IPS-18c (cell line): ENCODE measurements around the gene DSTN.

Experiments
- H3K4me3 ChIP-seq: 2 replicates; pipeline ENCODE4 v1.7.0; 2013; ENCODE audit warnings: low read depth, mild to moderate bottlenecking, low read length, moderate library complexity; ENCODE audit not compliant: insufficient read depth
- H3K9me3 ChIP-seq: one replicate; pipeline ENCODE4 v1.6.1; 2013; ENCODE audit warnings: mild to moderate bottlenecking, low read length, moderate library complexity; ENCODE audit not compliant: control insufficient read depth, insufficient read depth

The DSTN gene

DNA sequence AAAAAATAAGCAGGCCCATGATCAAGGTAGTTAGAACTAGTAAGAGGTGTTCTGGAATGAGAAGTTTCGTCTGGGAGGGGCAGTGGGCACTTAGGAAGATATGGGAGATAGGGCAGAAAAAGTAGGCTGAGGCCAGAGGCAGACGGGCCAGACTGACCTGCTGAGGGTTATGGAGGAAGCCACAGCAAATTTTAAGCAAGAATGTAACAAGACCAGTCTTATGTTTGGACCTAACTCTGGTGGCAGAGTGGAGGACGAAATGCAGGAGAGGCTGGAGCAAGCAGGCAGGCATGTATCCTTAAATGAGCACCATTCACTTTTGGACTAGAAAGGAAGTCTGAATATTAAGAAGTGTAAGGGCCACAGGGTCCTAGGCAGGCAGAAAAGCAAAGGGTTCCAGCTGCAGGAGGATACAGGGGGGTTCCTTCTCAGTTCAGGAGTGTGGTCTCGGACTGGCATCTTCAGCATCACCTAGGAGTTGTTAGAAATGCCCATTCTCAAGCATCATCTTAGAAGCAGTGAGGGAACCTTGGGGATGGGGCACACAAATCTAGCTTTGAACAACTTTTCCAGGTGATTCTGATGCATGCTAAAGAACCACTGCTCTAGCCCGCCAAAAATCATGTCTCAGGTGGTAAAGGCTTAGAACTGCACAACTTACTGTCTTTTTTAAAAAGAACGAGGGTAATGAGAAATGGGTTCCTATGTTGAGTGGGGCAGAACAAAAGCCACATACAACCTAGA is 1.7 kb upstream of the DSTN start:
- no peaks in the 10 kb centered on the region for H3K9me3 ChIP-seq
- H3K4me3 ChIP-seq, result peak overlapping the region; percentile 69; the same call in 1 of the 2 replicates

DNA sequence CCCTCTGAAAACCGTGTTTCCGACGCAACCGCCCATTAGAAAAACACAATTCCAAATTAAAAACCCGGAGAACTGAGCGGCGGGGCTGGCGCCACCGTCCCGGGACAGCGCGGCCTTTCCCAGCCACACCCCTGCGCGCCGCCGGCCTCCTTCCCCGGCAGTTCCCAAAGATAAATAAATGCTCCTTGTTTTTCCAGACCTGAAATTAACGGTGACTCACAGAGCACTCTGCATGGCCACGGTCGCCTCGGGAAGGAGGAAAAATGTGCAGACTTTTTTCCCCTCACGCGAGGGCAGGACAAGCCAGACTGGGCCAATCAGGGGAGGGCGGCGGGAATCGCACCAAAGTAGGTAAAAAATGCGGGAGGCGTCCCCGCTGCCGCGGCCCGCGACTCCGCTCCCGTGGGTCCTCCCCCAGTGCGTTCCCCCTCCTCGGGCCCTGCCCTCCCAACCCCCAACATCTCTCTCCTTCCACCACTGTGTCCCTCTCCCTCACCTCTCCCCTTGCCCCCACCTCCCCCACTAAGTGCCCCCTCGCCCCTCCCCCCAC is 828 bp upstream of the DSTN start:
- Histone ChIP-seq H3K9me3 (no peaks in the 10 kb centered on the region), H3K4me3 (peak overlapping the region; percentile 69)

DNA sequence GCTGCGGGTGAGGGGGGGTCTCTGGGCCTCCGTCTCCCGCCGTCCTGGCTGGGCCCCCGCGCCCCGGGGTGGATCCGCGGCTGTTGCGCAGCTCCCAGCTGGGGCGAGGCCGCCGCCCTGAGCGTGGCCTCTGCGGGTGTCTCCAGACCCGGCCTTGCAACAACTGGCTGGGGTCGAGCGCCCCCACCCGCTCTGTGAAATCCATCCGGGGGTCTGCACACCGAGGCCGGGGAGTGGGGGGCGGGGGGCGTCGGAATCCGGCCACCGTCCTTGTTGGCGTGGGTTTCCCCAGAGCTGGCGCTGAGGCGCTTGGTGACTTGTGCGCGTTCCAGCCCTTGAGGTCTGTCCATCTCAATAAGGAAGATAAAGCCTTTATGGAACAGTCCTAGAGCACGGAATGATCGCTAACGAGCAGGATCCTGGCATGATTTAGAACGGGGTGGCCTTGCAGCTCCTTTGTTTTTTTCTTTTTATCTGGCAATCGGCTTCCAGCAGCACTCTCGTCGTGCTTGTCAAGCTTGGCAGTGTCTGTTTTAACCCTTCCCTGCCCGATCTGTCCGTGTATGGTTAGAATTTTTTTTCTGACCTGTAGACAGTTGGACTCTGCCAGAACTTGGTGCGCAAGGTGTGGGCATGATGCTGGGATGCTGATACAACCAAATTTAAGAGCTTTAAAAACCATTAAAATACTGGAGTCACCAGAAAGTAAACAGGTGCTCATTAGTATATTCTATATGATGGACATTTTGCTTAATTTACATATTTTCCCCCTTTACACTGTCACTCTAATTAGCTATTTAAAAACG is 675 bp downstream of the DSTN start:
- Histone ChIP-seq H3K4me3 (peak overlapping the region; percentile 94), H3K9me3 (no peaks in the 10 kb centered on the region)

GRCh38 chr20:17571153-17571527 is 1.3 kb downstream of the DSTN start:
- Histone ChIP-seq H3K9me3 (no peaks in the 10 kb centered on the region), H3K4me3 (peak overlapping the region; percentile 94)

- H3K9me3 ChIP-seq, result no peaks in the 10 kb centered on the region
- no peak overlapping the region; the same call in 1 of the 2 replicates for H3K4me3 ChIP-seq
Observed at GRCh38 chr20:17572034-17572638, 2.3 kb downstream of the DSTN start.

DNA sequence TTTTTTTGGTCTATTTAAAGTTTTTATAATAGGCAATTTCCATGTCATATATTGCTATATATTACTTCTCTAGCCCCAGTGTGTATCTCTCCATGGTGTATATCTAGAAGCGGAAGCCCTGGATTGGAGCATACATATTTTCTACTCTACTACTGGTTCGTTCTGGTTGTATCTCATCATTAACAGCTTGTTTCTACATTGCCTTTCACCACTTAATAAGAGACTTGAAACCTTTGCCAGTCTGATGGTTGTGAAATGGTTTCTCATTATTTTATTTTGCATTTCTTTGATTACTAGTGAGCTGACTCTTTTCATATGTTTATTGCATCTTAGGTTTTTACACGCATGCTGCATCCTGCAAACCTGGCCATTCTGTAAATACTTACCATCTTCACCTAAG is 3.6 kb downstream of the DSTN start:
- no peak overlapping the region for H3K4me3 ChIP-seq

DNA sequence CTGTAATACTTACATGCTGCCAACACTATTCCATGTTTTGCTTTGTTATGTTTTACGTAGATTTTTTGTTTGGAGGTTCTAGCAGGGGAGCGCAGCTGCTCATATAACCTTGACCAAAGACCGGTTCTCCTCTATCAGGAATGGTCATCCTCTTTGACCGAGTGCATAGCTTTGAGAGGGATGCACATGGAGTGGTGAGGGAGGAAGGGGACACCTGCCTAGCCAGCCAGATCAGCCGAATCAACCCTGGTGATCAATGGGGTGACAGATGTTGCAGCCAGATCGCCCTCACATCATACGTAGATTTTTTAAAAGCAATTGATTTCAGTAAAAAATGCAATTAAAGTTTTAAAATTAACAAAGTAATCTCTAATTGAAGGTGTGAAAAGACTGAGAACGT is 6.3 kb downstream of the DSTN start:
- Histone ChIP-seq H3K4me3 (no peak overlapping the region), H3K9me3 (no peaks in the 10 kb centered on the region)

More for the DNA sequence above, 3.6 kb downstream of the DSTN start:
- no peaks in the 10 kb centered on the region for H3K9me3 ChIP-seq

GRCh38 chr20:17579369-17580039 is 9.6 kb downstream of the DSTN start:
- Histone ChIP-seq H3K4me3 (no peak overlapping the region), H3K9me3 (no peaks in the 10 kb centered on the region)

DNA sequence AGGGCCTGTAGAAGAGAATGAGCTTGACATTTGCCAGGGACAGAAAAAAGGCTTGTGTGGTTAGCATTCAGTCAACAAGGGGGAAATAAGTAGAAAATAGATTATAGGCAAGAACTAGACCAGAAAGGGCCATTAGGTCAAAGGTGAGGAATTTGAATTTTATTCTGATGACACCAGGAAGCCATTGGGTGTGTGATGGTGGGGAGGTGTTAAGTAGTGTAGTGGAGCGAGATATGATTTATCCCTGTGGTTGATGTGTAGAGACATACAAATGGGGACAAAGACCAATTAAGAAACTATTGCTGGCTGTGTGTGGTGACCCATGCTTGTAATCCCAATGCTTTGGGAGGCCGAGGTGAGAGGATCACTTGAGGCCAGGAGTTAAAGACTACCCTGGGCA is 11.0 kb downstream of the DSTN start:
- no peaks in the 10 kb centered on the region for H3K9me3 ChIP-seq
- no peak overlapping the region for H3K4me3 ChIP-seq

DNA sequence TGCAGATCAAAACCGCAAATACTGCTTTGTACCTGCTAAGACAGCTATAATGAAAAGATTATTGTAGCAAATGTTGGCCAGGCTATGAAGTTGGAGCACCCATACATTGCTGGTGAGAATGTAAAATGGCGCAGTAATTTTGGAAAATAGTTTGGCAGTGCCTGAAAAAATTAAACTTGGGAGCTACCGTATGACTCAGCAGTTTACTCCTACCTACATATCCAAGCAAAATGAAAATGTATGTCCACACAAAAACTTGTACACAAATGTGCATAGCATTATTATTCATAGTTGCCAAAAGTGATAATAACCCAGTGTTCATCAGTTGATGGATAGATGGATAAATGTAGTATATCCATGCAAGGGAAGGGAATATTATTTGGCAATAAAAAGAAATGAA is 13.3 kb downstream of the DSTN start:
- H3K9me3 ChIP-seq, result no peaks in the 10 kb centered on the region

DNA sequence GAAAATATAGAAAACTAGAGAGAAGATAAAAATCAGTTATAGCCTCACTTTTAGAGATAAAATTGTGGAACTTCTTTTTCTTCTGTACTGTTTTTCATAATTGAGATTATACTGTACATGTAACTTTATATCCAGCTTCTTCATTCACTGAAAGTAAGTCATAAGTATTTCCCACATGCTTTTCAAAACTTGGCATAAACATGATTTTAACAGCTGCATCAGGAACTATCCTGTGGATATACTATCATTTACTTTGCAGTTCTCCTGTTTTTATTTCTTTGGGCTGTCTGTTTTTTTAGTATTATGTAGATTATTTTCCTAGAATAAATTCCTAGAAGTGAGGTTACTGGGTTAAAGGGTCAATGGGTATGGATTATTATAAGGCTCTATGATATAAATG is 14.8 kb downstream of the DSTN start:
- Histone ChIP-seq H3K9me3 (no peaks in the 10 kb centered on the region), H3K4me3 (no peak overlapping the region)

More for the DNA sequence above, 13.3 kb downstream of the DSTN start:
- no peak overlapping the region for H3K4me3 ChIP-seq

DNA sequence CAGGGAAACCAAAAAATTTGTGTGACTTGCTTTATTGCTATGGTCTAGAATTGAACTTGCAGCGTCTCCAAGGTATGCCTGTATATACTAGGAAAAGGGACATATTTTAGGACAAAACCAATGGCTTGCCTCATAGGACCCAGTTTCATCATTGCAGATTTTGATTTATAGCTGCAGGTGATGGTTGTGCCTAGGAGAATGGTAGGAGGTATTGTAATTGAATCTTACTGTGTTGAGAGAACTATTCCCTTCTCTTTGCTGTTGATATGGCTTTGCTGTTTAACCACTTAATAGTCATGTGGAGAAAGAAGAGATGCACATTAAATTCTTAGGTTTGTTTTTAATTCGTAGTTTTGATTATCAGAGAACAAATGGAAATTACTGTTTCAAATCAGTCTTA is 16.4 kb downstream of the DSTN start:
- no peak overlapping the region for H3K4me3 ChIP-seq

GRCh38 chr20:17587148-17587547 is 17.3 kb downstream of the DSTN start:
- Histone ChIP-seq H3K9me3 (no peaks in the 10 kb centered on the region), H3K4me3 (no peak overlapping the region)

More for the DNA sequence above, 16.4 kb downstream of the DSTN start:
- H3K9me3 ChIP-seq, result no peaks in the 10 kb centered on the region

- Histone ChIP-seq H3K4me3 (no peak overlapping the region), H3K9me3 (no peaks in the 10 kb centered on the region)
Observed at GRCh38 chr20:17587824-17588223, 17.9 kb downstream of the DSTN start.

DNA sequence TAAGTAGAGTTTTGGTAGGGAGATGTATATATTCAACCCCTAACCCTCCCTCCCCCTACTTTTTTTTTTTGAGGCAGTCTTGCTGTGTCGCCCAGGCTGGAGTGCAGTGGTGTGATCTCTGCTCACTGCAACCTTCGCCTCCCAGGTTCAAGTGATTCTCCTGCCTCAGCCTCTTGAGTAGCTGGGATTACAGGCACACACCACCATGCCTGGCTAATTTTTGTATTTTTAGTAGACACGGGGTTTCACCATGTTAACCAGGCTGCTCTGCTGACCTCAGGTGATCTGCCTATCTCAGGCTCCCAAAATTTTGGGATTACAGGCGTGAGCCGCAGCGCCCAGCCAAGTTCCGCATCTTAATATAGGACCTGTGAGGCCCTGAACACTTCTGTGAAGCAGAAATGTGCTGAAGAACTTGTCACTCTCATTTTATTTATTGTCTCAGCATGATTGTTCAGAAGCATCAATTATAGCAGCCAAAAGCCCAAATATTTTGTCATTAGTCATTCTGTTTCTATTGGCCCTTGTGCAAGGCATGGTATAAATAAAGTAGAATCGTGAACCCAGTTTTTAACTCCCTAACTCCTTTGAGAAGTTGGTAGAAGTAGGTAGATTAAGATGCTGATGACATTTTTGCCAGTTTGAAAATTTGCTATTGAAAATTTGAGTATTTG is 19.4 kb downstream of the DSTN start:
- Histone ChIP-seq H3K4me3 (no peak overlapping the region), H3K9me3 (no peaks in the 10 kb centered on the region)

- no peak overlapping the region for H3K4me3 ChIP-seq
- H3K9me3 ChIP-seq, result no peaks in the 10 kb centered on the region
Observed at GRCh38 chr20:17590245-17590644, 20.4 kb downstream of the DSTN start.

GRCh38 chr20:17593902-17594301 is 24.0 kb downstream of the DSTN start:
- H3K9me3 ChIP-seq, result no peaks in the 10 kb centered on the region
- no peak overlapping the region for H3K4me3 ChIP-seq
